Hematopoietic multipotent progenitor cell treated with erythropoietin and hydrocortisone succinate and interleukin-3 and kit ligand, for 4 days (in vitro differentiated cells): ENCODE results near the gene CYTH2.

Experiments used
- DNase-seq: peaks from one replicate; pipeline ENCODE4 v3.0.0-alpha.2; 2015

Gene CYTH2

GRCh38 chr19:48454150-48454730 is 14.9 kb upstream of the CYTH2 start:
- DNase-seq = no peak

- peak; percentile 31 for DNase-seq
These were observed 13.8 kb upstream of the CYTH2 start, which contains the start of gene KCNJ14 for GRCh38 chr19:48455171-48455907. TSS of gene KCNJ14 (plus strand) at chr19:48455574. CDS start at chr19:48461725, 6,151 bp downstream.

DNA sequence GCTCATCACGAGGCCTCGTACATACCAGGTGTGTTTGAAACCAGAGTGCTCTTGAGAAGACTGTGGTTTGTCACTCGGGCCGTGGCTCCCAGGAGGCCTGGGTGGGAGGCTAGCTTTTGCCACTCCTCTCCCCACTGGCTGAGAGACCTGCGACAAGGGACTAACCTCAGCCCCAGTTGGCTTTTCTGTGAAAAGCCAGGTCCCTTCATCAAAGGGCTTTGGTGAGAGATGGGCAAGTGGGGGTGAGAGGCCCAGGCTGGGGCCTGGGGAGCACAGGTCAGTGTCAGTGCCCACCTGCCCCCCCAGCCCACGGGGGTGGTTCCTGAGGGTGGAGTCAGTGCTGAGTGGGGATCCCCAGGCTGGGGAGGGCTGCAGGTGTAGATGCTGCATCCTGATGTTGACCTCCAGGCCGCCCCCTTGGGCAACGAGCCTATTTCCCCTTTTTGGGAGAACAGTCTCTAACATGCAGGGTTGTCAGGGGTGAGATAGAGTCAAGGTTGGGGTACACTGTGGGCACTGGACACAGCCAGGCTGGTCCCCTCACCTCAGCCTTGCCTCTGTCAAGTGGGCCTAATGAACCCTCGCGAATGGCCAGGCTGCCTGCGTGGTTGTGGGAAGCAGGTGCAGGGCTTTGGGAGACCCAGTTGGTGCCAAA is 13.1 kb upstream of the CYTH2 start:
- DNase-seq = no peak

GRCh38 chr19:48456864-48457263 is 12.3 kb upstream of the CYTH2 start:
- no peak for DNase-seq

DNA sequence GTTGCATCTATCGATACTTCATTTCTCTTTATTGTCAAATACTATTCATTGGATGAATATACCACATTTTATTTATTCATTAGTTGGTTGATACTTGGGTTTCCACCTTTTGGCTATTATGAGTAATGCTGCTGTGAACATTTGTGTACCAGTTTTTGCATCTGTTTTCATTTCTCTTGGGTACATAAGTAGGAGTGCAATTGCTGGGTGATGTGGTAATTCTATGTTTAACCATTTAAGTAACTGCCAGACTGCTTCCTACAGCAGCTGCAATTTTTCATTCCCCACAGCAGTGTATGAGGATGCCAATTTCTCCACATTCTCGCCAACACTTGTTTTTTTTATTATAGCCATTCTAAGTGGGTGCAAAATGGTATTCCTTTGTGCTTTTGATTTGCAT is 11.2 kb upstream of the CYTH2 start:
- DNase-seq = no peak

DNA sequence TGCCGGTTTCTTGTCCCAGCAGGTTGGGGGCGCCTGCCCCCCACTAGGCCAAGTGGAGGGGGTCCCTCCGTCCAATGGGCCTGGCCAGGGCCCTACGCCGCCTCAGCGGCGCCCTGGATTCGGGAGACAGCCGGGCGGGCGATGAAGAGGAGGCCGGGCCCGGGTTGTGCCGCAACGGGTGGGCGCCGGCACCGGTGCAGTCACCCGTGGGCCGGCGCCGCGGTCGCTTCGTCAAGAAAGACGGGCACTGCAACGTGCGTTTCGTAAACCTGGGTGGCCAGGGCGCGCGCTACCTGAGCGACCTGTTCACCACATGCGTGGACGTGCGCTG is 7.6 kb upstream of the CYTH2 start:
- no peak for DNase-seq

- DNase-seq = peak; percentile 53
These were observed 7.0 kb upstream of the CYTH2 start for GRCh38 chr19:48461982-48462655.

DNA sequence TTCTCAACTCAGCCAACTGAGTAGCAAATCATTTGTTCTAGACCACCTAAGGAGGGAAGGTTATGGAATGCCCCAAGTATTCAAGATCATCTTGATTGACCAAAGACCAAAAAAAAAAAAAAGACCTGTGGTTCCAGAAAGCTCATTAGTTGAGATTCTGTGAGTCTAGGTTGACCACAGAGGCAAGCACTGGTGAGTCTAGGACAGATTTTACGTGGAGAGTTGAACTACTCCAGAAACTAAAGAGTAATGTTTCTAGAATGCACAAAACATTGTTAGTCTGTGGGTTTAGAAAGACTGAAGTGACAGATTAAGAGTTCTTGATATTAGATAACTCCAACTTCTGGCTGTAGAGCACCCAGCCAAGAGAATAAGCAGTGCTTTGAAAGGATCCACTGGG is 4.0 kb upstream of the CYTH2 start:
- no peak for DNase-seq

DNA sequence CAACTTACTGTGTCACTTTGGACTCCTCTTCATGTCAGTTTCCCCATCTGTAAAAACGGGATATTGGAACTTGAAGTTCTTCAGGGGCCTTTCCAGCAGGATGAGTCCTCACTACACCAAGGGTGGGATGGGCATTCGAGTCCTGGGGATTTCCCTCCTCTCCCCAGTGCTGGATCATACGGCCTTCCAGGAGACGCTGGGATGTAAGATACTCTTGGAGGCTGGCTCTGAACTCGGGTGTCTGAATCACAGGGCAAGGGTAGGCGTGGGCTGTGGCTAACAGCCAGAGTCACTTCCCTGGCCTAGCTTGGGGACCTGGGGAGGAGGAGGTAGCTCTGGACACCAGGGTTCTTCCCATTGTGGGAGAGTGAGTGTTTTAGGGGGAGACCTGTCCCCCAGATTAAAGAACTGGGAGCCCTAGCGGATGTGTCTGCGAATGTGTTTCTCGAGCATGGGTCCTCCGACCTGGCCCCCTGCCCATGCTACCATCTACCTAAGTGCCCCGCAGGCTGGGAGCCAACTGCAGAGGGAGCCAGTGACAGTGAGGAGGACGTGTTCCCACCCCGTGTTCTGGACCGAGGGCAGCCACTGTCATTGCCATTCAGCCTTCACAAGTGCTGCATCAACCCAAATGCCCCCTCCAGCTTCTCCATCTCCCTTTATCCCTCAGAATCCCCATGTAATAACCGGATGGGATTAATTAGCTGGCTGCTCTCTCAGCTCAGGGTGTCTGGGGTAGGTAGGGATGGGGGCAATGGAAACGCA is 2.4 kb upstream of the CYTH2 start:
- no peak for DNase-seq

DNA sequence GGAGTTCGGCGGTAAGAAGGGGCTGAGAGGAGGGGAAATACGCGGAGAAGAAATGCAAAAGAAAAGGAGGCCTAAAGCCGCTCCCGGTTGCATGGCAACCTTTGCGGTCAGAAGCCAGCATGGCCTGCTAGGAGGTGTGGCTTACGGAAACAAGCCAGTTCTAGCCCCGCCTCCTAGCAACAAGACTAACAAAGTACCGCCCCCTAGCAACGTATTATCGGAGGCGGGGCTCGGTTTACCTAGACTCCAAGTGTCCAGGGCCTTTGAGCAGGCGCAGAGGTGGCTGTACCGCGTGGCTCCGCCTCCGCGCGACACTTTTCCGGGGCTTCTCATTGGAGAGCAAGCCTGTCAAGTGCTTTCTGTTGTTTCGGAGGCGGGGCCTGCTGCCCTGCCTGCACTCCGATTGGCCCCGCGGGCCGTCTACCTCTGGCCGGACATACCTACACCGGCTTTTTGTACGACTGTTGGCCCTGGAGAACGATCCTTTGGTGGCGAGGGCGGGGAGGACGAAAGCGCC is 339 bp upstream of the CYTH2 start:
- DNase-seq = peak; percentile 100

GRCh38 chr19:48469934-48470680 is 938 bp downstream of the CYTH2 start:
- no peak for DNase-seq

- DNase-seq = no peak
These were observed 1.7 kb downstream of the CYTH2 start for GRCh38 chr19:48470856-48471255.

DNA sequence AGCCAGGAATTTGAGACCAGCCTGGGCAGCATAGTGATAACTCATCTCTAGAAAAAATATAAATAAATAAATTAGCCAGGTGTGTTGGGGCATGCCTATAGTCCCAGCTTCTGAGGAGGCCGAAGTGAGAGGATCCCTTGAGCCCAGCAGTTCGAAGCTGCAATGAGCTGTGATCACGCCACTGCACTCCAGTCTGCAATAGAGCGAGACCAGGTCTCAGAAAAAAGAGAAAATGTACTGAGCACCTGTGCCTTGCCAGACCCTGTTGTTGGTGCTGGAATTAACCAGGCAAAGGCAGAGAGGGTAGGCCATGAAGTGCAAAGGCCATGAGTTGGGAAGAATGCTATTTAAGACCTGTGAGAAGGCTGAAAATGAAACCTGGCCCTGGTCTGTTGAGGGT is 2.7 kb downstream of the CYTH2 start:
- no peak for DNase-seq

- DNase-seq = no peak
These were observed 4.2 kb downstream of the CYTH2 start for GRCh38 chr19:48473161-48473966.

DNA sequence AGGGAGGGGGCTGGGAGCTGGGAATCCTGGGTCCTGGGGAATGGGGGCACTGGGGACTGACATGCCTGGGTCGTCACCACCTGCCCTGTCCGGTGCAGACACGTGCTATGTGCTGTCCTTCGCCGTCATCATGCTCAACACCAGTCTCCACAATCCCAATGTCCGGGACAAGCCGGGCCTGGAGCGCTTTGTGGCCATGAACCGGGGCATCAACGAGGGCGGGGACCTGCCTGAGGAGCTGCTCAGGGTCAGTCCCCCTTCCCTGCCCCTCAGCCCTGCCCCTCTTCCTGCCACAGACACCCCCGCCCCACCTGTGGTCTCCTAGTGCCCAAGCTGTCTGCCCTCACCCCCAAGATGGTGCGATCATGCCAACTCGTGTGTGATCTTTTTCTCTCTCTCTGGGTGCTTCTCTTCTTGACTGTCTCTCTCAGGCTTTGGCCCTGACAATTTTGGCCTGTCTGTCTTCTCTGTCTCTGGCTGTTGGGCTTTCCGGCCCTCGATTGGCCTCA is 5.0 kb downstream of the CYTH2 start:
- DNase-seq = no peak

GRCh38 chr19:48475369-48476068 is 6.3 kb downstream of the CYTH2 start:
- no peak for DNase-seq

DNA sequence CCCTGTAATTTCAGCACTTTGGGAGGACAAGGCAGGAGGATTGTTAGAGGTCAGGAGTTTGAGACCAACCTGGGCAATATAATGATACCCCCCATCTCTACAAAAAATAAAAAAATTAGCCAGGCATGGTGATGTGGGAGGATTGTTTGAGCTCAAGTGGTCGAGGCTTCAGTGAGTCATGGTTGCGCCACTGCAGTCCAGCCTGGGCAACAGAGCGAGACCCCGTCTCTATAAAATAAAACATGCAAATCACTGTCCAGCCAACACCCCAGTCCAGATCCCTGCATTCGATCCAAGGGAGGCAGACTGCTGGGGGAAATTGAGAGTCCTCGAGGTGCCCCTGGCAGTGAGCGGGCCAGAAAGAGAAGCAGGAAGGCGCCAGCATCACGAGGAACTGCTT is 7.0 kb downstream of the CYTH2 start:
- no peak for DNase-seq

- no peak for DNase-seq
These were observed 8.0 kb downstream of the CYTH2 start for GRCh38 chr19:48477067-48477685.

DNA sequence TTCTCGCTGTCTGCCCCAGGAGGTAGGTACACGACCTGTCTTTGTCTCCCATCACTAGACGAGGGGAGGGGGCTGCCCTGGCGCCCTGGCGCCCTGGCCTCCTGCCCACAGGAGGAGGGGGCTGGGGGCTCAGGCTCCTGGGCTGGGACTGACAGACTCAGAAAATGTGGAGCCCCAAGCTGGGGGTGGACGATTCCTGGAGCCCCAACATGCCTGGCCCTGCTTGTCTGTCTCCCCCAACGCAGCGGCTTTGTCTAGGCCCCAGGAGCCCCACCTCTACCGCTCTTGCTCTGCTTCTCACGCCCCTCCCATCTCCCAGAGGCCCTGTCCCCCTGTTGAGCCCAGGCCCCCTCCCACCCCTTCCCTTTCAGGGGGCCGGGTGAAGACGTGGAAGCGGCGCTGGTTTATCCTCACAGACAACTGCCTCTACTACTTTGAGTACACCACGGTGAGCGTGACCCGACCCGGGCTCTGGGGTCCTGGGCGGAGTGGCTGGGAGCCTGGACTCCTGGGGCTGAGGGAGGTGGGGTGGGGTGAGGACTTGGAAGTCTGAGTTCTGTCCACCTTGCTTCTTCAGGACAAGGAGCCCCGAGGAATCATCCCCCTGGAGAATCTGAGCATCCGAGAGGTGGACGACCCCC is 8.6 kb downstream of the CYTH2 start:
- DNase-seq = no peak
